HUES64 (cell line): Measurements from ENCODE around the gene PYGM.

Experiments
- H3K27ac ChIP-seq: 2 replicates; pipeline ENCODE4 v1.7.0; 2013; ENCODE audit warnings: low read depth, low read length, inconsistent platforms
- H3K27me3 ChIP-seq: 2 replicates; pipeline ENCODE4 v1.6.1; 2013; ENCODE audit warnings: mild to moderate bottlenecking, low read length; ENCODE audit not compliant: insufficient read depth
- H3K36me3 ChIP-seq: 2 replicates; pipeline ENCODE4 v1.6.1; 2013; ENCODE audit warnings: mild to moderate bottlenecking, low read length; ENCODE audit not compliant: insufficient read depth
- H3K4me1 ChIP-seq: 2 replicates; pipeline ENCODE4 v1.6.1; 2013; ENCODE audit warnings: mild to moderate bottlenecking, low read length, moderate library complexity; ENCODE audit not compliant: insufficient read depth
- H3K4me3 ChIP-seq: 2 replicates; pipeline ENCODE4 v1.5.1; 2013; ENCODE audit warnings: mild to moderate bottlenecking, low read length, moderate library complexity
- H3K9ac ChIP-seq: 2 replicates; pipeline ENCODE4 v1.6.1; 2013; ENCODE audit warnings: mild to moderate bottlenecking, low read depth, low read length
- H3K9me3 ChIP-seq: 2 replicates; pipeline ENCODE4 v1.6.1; 2013; ENCODE audit warnings: low read depth, low read length; ENCODE audit not compliant: insufficient read depth
- WGBS: fragments of 150-250, 120-280 bp; methylation state at CpG from one replicate; pipeline ENCODE4 v1.1.7; 2013; ENCODE audit warnings: missing lambda C conversion rate; 5-methylcytosine and 5-hydroxymethylcytosine counted together

The PYGM gene

DNA sequence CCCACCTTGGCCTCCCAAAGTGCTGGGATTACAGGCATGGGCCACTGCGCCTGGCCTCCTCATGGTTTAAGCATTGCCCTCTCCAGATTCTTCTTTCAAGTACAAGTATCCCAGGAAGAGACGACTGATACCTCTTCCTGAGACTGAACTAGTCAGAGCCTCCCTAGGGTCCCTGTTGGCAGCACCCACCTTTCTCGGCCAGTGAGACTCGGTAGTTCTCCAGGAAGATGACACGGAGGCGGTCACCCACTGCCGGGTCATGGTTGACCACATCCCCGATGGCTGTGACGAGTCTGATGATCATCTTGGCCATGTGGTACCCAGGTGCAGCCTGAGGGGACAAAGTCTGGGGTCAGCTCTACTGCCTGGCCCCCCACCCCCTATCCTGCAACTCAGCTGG lies 8.6 kb downstream of the PYGM start:
- Histone ChIP-seq H3K9ac (no peak overlapping the region), H3K9me3 (no peaks in the 10 kb centered on the region), H3K36me3 (no peaks in the 10 kb centered on the region), H3K27me3 (no peaks in the 10 kb centered on the region), H3K4me3 (no peak overlapping the region), H3K27ac (no peak overlapping the region), H3K4me1 (no peaks in the 10 kb centered on the region)
- 95% methylated on average over 9 of the region's 9 CpGs for WGBS

DNA sequence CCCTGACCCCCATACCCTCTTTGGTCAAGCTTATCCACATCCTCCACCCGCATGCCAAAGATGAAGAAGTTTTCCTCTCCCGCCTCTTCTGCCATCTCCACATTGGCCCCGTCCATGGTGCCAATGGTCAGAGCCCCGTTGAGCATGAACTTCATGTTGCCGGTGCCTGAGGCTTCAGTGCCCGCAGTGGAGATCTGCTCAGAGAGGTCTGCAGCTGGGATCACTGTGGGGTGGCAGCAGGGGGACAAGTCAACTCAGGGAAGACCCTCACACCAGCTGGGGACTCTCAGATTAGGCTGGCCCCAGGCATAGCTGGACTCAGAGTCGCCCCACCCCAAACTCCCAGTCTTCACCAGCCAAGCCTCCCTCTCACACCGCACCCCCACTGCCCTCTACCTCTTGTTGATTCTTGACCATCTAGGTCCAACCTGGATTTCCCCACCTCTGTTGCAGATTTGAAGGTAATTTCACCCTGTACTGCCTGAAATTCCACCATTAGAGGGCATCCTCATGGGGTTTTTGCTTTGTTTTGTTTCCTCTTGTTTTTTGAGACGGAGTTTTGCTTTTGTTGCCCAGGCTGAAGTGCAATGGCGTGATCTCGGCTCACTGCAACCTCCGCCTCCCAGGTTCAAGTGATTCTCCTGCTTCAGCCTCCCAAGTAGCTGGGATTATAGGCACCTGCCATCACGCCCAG lies 9.3 kb downstream of the PYGM start:
- no peaks in the 10 kb centered on the region for H3K36me3 ChIP-seq
- H3K4me1 ChIP-seq, result no peaks in the 10 kb centered on the region
- WGBS, result 93% methylated on average over 12 of the region's 13 CpGs
- no peaks in the 10 kb centered on the region for H3K27me3 ChIP-seq
- no peak overlapping the region for H3K27ac ChIP-seq
- H3K9ac ChIP-seq, result no peak overlapping the region
- no peaks in the 10 kb centered on the region for H3K9me3 ChIP-seq
- H3K4me3 ChIP-seq, result no peak overlapping the region

DNA sequence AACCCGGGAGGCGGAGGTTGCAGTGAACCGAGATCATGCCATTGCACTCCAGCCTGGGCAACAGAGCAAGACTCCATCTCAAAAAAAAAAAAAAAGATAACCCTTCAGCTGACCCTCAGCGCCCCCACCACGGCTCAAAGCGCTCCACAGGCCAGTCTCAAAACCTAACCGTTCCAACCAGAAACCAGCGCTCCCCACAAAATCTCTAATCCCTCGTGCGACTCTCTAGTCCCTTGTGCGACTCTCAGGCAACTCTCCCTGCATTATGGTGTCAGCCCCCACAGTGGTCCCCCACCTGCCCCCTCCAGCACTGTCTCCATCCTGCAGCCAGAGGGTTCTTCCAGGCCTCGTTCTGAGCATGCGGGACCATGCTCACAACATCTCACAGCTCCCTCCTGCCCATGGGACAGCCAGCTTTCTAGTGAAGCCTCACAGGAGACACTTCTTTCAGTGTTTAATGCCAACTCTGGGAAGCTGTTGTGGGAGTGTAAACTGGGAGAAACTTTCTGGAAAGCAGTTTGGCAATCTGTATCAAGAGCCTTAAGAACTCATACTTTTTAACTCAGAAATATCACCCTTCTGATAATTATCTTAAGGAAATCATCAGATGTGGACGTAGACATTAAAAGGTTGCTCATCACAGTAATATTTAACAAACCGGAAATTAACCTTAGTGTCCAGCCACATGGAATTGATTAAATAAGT lies 11.7 kb downstream of the PYGM start:
- Histone ChIP-seq H3K27ac (no peak overlapping the region), H3K4me3 (no peak overlapping the region), H3K36me3 (no peaks in the 10 kb centered on the region), H3K9me3 (no peaks in the 10 kb centered on the region), H3K4me1 (no peaks in the 10 kb centered on the region), H3K9ac (no peak overlapping the region), H3K27me3 (peaks cover 18% of the 10 kb centered on the region)
- 87% methylated on average over 14 of the region's 15 CpGs for WGBS

DNA sequence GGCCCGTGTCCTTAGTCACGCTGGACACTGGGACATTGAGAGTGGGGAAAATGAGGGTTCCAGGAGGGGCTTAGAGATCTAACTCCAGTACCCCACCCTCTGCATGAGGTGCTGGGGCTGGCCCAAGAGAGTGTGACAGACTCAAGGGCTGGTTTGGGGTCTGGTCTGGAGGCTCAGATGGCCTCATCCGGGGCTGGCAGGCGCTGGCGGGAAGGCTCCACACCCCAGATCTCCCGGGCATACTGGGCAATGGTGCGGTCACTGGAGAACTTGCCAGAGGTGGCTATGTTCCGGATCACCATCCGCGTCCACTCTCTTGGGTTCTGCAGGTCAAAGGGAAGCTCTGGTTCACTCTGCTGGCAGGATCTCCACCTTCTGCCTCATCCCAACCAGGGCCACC lies 13.3 kb downstream of the PYGM start:
- Histone ChIP-seq H3K9ac (no peak overlapping the region), H3K9me3 (no peaks in the 10 kb centered on the region), H3K27me3 (peaks cover 34% of the 10 kb centered on the region), H3K36me3 (no peaks in the 10 kb centered on the region), H3K27ac (no peak overlapping the region), H3K4me3 (peak overlapping the region; percentile 70; the same call in 1 of the 2 replicates), H3K4me1 (peaks cover 2% of the 10 kb centered on the region; the same call in 1 of the 2 replicates)
- WGBS, result 86% methylated on average over 10 of the region's 10 CpGs

DNA sequence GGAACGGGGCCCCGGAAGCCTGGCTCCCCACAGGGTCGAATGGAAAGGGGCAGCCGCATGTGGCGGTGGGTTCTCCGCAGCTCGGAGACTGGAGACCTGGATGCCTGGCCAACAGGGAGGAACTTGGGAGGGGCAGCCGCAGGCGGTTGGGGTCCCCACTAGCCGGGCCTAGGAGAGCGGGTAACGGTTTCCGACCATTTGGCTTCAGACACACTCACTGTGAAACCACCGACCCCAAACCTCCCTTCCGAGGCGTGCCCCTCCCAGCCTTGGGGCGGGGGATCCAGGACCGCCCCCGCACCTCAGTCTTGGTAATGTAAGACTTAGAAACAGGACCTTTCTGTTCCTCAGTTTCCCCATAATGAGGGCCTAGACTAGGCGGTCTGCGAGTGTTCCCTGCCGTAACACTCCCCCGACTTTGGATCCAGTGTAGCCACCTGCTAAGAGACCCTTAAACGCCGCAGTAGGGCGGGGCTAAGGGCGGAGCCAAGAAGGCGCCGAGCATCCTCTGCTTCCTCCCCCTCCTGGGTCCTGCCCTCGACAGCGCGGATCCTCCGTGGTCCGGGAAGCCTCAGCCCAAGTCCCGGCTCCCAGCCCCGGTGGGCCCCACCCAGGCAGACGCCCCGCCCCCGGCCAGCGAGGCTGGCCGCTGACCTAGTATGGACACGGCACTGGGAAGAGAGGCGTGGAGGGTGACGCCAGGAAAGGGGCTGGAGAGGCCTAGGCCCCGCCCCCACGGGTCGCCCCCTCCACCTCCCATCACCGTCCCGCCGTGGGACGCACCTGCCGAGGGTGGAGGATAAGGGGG lies 14.0 kb downstream of the PYGM start:
- Histone ChIP-seq H3K36me3 (no peaks in the 10 kb centered on the region), H3K4me3 (peak overlapping the region; percentile 70), H3K27ac (peak overlapping the region; percentile 55; the same call in 1 of the 2 replicates), H3K9me3 (no peaks in the 10 kb centered on the region), H3K4me1 (peaks cover 8% of the 10 kb centered on the region; the same call in 1 of the 2 replicates), H3K27me3 (peaks cover 41% of the 10 kb centered on the region), H3K9ac (peak overlapping the region; percentile 11; the same call in 1 of the 2 replicates)
- WGBS, result under 1% methylated on average over 42 of the region's 52 CpGs

DNA sequence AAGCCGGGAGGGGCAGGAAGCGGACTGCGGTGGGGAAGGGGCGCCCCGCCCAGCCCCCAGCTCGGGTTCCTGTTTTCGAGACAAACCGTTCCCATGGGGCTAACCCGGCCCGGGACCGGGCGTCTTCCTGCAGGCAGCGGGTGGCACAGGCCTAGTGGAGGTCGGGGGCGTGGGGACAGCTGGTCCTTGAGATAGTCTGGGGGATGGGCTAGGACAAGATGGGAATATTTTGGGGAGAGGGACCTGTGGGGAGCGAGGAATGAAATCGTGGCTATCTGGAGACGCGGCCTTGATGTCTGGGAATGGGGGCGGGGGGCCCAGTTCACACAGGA lies 14.6 kb downstream of the PYGM start:
- peak overlapping the region; percentile 11; the same call in 1 of the 2 replicates for H3K9ac ChIP-seq
- H3K4me1 ChIP-seq, result peaks cover 8% of the 10 kb centered on the region; the same call in 1 of the 2 replicates
- H3K4me3 ChIP-seq, result peak overlapping the region; percentile 70
- H3K27ac ChIP-seq, result peak overlapping the region; percentile 55; the same call in 1 of the 2 replicates
- H3K9me3 ChIP-seq, result no peaks in the 10 kb centered on the region
- no peaks in the 10 kb centered on the region for H3K36me3 ChIP-seq
- 1% methylated on average over 20 of the region's 20 CpGs for WGBS
- H3K27me3 ChIP-seq, result peaks cover 47% of the 10 kb centered on the region

DNA sequence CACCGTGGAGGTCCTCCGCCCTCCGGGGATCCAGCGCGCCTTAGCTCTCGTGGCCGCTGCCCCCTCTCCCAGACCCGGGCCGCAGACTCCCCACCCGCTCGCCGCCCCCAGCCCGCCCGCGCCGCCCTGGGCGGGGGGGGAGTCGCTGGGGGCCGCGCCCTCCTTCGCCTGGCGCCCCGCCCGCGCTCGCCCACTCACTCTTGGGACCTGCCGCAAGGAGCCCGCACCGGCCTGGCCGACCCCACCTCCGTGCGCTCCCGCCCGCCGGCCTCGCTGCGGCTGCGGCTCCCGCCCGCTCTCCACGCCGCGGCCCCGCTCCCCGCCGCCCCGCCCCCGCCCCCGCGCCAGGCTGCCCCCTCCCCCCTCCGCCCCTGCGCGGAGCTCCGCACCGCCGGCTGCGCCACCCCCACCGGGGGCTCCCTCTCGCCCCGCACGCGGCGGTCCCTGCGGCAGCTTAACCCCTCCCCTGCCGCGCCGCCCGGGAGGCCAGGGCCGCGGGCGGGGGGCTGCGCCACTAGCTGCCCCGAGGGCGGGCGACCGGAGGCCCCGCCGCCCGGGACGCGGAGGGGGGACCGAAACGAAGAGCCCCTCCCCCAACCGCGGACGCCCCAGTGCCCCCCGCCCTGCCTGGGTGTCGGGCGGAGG lies 15.1 kb downstream of the PYGM start:
- Histone ChIP-seq H3K27ac (no peak overlapping the region; the same call in 1 of the 2 replicates), H3K27me3 (peaks cover 51% of the 10 kb centered on the region)
- WGBS, result under 1% methylated on average over 76 of the region's 89 CpGs

DNA sequence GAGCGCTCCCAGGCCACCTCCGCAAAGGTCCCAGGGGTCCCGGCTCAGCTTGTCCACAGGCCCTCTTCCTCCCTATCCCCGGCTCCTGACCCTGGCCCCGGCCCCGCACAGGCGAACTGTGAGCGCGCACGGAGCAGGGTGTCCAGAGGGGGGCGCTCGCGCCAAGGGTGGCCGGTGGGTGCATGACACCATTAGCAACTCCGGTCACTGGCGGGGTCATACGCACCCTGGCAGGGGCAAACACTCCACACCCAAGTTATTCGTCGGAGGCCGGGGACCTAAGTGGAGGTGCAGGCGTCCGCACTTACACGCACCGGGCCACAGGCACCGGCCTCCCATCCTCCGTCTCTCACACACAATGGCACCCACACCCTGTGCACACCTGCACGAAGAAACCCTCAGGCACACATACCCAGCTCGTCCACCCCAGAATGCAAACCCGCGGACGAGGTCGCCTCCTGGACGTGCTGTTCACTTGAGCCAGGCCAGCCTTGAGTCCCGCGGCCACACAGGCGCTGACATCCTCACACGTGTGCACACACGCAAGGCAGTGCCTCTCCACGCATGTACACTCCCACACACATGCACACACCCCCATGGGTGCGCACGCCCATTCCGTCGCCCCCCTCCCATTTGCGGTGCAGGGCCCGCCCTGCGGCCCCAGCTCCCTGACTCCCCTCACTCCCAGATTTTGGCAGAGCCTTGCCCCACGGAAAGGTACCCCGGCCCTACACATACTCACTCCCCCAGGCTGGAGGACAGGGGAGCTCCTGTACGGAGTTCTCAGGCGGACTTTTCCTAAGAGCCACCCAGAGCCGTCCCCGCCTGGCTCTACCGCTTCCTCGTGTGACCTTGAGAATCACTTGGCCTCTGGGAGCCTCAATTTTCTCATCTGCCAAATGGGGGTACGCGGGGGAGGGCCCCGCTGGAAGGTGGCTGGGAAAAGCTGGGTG lies 15.9 kb downstream of the PYGM start, which contains the start of gene RASGRP2:
Gene RASGRP2 (minus strand): TSS at position 552 of the 953 bp plus-strand sequence. CDS start 1,276 bp downstream, outside the sequence.
- H3K4me3 ChIP-seq, result peak within 1 kb of the TSS; percentile 70
- WGBS, result 5% methylated on average over 57 of the region's 57 CpGs
- peaks cover 54% of the 10 kb centered on the region for H3K27me3 ChIP-seq
- no peaks in the 10 kb centered on the region for H3K9me3 ChIP-seq
- H3K4me1 ChIP-seq, result peaks cover 16% of the 10 kb centered on the region; the same call in 1 of the 2 replicates
- no peak within 1 kb of the TSS; the same call in 1 of the 2 replicates for H3K27ac ChIP-seq
- H3K36me3 ChIP-seq, result no peaks in the 10 kb centered on the region
- H3K9ac ChIP-seq, result no peak within 1 kb of the TSS

More for the DNA sequence above, 15.1 kb downstream of the PYGM start:
- H3K4me3 ChIP-seq, result peak overlapping the region; percentile 70
- H3K4me1 ChIP-seq, result peaks cover 8% of the 10 kb centered on the region; the same call in 1 of the 2 replicates
- H3K36me3 ChIP-seq, result no peaks in the 10 kb centered on the region
- no peak overlapping the region for H3K9ac ChIP-seq
- no peaks in the 10 kb centered on the region for H3K9me3 ChIP-seq

DNA sequence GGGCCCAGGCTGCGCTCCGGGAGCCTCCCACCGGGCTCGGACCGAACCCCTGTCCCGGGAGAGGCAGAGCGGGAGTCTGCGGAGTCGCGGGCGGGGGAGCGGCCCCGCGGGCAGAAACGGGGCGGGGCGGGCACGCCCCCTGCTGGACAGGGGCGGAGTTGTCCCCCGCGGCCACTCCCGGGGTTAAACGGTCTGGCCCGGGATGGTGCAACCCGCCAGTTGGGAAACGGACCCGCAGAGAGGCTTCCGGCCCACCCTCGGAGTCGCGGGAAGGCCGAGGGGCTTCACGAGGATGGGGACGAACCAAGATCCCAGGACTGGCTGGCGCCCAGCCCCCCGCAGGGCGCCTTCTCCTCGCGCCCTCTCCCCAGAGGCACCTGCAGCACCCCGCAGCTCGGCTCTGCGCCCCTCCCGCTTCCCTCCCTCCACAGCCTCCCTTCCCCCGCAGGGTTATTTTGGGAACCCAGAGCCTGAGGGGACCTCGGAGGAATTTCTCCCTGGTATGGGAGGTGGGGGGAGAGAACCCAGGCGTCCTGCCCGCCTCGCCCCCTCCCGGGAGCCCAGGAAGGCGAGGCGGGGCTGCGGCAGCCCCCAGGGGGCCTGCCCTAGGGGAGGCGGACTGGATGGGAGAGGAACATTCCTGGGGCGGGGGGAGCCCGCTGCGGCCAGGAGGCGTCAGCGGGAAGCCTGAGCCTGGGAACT lies 16.7 kb downstream of the PYGM start:
- Histone ChIP-seq H3K4me3 (peak overlapping the region; percentile 70), H3K27ac (no peak overlapping the region), H3K4me1 (peaks cover 16% of the 10 kb centered on the region; the same call in 1 of the 2 replicates), H3K27me3 (peaks cover 54% of the 10 kb centered on the region), H3K36me3 (no peaks in the 10 kb centered on the region), H3K9ac (no peak overlapping the region), H3K9me3 (no peaks in the 10 kb centered on the region)
- WGBS, result 2% methylated on average over 58 of the region's 58 CpGs
